NCI-H1417 (cell line): Measurements from ENCODE around the gene CDC25A.
A peak's percentile ranks its signal among the peaks of the same experiment; 100 is the strongest.
"Not testable (repeated sequence)": the region's sequence is repeated elsewhere in the genome, so short reads cannot be mapped to it uniquely, and the experiment has no call there.

Experiments
- DNase-seq, 3 experiments: peaks; one replicate each; lab custom pipeline; 2025; lab: John Stamatoyannopoulos, UW

The CDC25A gene

DNA sequence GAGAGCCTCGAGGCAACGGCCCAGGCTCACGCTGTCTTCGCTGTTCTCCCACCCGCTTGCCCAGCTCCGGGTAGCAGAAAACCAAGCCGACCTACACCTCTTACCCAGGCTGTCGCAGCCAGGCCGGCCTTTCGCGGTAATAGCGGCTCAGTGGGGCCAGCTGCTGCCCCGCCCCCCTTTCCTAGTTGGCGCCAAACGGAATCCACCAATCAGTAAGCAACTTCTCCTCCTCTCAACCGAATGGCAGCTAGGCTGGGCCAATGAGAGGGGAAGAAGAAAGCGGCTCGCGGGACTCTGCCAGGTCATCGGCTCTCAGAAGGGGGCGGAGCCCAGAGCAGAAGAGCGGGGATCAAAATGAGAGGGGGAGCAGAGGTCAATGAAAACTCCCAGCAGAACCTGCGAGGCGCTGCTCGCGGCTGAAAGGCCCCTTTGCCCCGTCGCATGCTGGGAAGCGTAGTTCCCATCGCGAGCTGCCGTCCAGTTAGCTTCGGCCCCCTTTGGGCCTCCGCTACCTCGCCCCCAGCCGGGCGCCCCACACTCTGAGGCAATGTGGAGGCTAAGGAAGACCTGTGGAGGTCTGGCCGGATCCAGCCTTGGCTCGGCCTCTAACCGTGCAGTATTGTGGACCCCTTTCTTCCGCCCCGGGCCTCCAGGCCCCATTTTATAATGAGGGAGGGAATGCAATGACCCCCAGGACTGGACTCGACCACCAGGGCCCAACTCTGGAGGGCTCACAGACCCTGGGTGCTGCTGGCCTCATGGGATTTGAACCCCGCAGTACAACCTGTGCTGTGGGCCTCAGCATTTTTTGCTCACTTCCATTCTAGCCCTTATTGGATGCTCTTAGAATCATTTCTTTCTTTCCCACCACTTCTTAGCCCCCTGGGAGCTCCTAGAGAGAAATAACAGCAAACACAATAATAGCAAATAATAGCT is at the start of gene CDC25A:
TSS of gene CDC25A (minus strand) at position 152 of the 936 bp plus-strand sequence. CDS start 470 bp downstream, outside the sequence.
- DNase-seq, result peak; percentile 93 to 99 (median 94)

- no peak for DNase-seq
These were observed 48.3 kb upstream of the CDC25A start for GRCh38 chr3:48236531-48236930.

GRCh38 chr3:48233542-48233941 is 45.3 kb upstream of the CDC25A start:
- no peak for DNase-seq

DNA sequence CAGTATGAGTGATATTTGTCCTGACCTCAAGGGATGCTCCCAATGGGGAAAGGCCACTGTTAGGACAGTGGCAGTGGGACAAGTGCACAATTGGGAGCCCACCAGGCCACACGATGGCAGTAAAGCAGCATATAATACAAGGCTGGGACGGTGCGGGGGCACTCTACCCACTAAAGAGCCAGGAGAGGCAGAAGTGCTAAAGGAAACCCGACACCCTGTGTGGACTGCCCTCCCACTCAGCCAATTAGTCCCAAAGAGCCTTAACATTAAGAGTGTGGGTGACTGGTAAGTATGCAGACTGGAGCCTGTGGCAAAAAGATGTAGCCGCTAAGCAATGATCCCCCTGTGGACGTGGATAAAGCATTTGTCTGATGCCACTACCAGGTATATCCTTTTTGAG is 44.5 kb upstream of the CDC25A start:
- peak; percentile 73 to 87 (median 78) for DNase-seq

GRCh38 chr3:48232232-48232631 is 44.0 kb upstream of the CDC25A start:
- DNase-seq, result no peak

- no peak for DNase-seq
These were observed 38.7 kb upstream of the CDC25A start for GRCh38 chr3:48226939-48227338.

DNA sequence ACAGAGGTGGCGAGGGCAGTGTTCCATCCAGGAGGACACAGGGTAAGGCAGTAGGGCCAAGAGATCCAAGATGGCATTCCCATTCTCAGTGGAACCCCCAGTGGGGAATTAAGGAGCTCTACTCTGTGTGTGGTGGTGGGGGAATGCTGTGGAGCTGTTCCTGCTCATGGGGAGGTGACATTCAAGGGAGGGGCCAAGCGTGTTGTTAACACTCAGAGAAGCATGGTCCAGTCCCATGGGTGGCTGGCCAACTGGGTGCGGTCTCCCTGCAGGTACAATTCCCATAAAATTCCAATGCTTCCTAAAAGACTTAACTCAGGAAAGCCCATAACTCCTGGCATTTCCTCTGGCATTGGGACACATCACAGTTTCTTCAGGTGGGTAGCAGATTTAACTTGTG is 37.4 kb upstream of the CDC25A start:
- DNase-seq, result no peak

- peak; percentile 1 to 35 (median 19) for DNase-seq
These were observed 34.6 kb upstream of the CDC25A start, which contains the start of gene CAMP for GRCh38 chr3:48222616-48223513. TSS of gene CAMP (plus strand) at chr3:48223495. CDS start at chr3:48223512, 17 bp downstream.

DNA sequence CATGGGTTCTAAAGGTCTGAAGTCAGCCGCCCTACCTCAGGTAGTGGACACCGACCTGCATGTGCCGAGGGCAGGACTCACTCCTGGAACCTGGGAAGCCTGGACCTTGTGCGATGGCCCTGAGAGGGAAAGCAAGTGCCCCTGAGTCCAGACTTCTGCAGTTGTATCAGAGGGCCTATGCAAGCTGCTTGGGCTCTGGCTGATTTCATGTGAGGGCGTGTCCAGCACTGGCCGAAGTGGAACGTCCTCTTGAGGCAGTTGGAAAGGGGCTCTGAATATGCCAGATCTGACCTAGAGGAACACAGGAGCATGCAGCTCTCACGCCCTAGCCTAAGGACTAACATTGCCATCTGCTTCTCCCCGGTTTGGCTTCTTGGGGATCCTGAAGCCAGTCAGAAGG is 32.5 kb upstream of the CDC25A start:
- DNase-seq, result no peak

DNA sequence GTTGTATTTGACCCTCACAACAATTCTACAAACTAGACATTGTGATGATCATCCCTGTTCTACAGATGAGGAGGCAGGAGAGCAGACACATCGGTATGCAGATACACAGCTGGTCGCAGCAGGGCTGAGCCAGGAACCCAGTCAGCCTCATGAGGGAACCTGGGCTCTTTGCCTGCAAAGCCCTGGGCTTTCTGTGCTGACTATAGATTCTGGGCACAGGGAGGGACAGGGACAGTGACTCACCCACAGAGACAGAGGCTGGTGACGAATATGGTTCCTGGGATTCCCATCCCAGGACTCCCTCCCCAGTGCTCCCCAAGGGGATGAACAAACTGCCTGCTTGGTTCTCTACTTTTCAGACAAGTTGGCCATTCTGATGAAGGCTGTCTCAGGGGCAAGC is 31.3 kb upstream of the CDC25A start:
- no peak for DNase-seq

GRCh38 chr3:48218537-48218936 is 30.3 kb upstream of the CDC25A start:
- DNase-seq, result no peak

DNA sequence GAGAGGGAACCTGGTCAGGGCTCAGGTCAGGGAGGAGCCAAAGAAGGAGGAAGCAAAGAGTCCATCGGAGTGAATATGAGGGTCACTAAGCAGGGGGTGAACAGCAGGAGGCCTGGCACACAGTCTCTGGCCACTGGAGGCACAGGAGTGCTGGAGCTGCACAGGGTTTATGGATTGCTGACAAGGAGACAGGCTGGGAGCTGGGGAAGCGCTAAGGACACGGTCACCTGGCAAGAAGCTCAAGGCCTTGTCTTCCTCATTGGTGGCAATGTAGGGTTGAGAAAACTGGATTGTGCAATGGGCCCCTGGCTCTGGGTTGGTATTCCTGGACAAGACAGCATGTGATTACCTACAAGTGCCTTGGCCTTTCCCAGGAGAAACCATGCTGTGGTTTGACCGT is 29.2 kb upstream of the CDC25A start:
- DNase-seq, result no peak

DNA sequence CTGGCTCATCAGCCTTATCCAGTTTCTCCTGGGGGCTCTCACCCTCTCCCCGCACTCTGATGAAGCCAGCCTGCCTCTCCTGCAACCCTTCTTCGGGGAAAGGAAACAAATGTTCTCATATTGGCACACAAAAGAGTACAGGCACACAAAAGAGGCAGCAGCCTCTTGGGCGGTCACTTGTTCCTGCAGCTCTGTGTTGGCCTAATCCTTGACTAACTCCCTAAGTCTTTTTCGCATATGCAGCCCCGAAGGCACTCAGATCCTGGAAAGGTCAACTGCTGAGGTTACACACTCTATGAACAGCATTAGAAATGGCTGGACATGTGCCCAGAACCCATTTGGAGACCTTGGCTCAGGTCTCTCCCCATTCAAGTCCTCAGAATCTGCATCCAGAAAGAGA is 27.7 kb upstream of the CDC25A start:
- no peak for DNase-seq

DNA sequence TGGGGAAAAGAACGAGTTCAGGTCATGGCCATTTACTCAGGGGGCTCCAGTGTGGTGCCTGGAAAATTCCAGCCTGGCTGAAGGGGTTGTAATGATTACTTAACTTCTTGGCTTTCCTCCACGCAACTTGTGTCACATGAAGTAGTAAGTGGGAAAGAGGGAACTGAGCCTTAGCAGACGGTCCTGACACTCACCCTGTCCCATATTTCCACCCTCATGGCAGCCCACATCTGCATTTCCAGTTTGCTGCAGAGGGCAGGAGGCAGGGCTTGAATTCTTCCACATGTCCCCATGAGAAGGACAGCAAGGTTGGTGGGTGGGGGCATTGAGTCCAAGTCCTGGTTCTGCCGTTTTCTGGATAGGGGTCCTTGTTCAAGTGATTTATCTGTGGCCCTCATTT is 27.2 kb upstream of the CDC25A start:
- DNase-seq, result no peak

DNA sequence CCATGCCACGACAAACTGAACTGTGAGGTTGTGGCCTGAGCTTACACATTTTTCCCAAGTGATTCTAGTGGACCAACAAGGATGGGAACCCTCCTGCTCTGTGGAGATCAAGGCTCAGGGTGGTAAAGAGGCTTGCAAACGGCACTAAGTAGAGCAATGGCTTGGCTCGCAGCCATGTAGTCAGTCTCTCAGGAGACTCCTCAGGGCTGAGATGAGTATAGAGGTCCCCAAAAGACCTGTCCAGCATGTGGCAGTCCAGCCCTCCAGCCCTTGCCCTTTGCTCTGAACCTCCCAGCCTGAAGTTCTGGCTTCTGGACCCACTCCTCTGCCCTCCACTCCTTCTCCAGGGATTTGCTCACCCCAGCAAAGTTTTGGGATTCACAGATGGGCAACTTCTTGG is 26.8 kb upstream of the CDC25A start:
- DNase-seq, result no peak

DNA sequence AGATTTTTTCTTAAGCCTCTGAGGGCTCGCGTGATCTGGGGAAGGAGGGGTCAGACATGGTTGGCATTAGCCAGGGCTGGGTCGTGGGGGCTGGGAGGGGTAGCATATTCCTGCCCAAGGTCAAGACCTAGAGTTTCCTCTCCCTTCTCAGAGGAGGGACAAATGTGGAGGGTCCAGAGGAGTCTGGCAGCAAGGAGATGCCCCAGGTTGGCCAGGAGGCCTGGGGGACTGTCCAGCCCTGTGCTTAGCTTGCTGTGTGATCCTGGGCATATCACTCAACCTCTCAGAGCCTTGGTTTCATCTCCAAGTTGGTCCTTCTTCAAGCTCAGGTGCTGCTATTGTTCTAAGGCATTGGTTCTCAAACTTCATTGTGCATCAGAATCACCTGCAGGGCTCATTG is 26.0 kb upstream of the CDC25A start:
- DNase-seq, result no peak

GRCh38 chr3:48211776-48212175 is 23.6 kb upstream of the CDC25A start:
- DNase-seq, result not testable (repeated sequence)

GRCh38 chr3:48210534-48210933 is 22.3 kb upstream of the CDC25A start:
- not testable (repeated sequence) for DNase-seq

GRCh38 chr3:48209445-48209844 is 21.2 kb upstream of the CDC25A start:
- no peak for DNase-seq

- no peak for DNase-seq
These were observed 19.9 kb upstream of the CDC25A start for GRCh38 chr3:48208076-48208475.

DNA sequence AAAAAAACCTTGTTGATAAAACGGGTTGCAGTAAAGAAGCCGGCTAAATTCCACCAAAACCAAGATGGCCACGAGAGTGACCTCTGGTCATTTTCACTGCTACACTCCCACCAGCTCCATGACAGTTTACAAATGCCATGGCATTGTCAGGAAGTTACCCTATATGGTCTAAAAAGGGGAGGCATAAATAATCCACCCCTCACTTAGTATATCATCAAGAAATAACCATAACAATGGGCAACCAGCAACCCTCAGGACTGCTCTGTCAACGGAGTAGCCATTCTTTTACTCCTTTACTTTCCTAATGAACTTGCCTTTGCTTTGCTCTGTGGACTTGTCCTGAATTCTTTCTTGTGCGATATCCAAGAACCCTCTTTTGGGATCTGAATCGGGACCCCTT is 14.4 kb upstream of the CDC25A start:
- DNase-seq, result no peak

DNA sequence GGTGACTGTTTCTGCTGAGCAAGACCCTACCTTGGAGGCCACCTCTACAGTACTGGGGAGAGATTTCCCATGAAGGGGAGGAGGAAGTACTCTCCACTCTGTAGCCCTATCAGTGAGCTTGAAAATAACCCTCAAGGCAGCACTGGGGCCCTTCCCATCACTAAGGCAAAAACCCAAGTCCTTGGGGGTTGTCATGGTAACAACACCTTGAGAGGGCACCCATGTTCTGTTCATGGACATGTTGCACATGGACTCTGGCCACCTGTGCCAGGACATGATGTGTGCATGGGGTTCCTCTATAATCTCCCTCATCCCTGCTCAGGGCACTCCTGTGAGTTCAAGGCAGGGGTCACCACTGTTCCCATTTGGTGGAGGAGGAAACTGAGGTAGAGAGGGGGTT is 10.9 kb upstream of the CDC25A start:
- DNase-seq, result no peak

- no peak for DNase-seq
These were observed 8.4 kb upstream of the CDC25A start for GRCh38 chr3:48196611-48197010.
